Muscle of arm (tissue), 12 donors: Measurements from ENCODE around the gene NAP1L4. TPM values are rescaled to one million over a fixed set of nuclear protein-coding genes. Genes with fewer than 3 reads are reported as not detected.

Source experiments
- DNase-seq: peaks from one replicate; pipeline ENCODE4 v3.0.0-alpha.2; 2013
- polyA plus RNA-seq, 12 donors: library from polyadenylated mRNA; unstranded; fragments of 120-200 nt; gene quantifications; one replicate each; pipeline ENCODE4 v1.2.1, GENCODE V29; 2013; ENCODE audit not compliant: insufficient read length in 12 of 12

The NAP1L4 gene
- polyA plus RNA-seq, 12 donors = 102 to 170 (median 128) TPM; not detected in 1

DNA sequence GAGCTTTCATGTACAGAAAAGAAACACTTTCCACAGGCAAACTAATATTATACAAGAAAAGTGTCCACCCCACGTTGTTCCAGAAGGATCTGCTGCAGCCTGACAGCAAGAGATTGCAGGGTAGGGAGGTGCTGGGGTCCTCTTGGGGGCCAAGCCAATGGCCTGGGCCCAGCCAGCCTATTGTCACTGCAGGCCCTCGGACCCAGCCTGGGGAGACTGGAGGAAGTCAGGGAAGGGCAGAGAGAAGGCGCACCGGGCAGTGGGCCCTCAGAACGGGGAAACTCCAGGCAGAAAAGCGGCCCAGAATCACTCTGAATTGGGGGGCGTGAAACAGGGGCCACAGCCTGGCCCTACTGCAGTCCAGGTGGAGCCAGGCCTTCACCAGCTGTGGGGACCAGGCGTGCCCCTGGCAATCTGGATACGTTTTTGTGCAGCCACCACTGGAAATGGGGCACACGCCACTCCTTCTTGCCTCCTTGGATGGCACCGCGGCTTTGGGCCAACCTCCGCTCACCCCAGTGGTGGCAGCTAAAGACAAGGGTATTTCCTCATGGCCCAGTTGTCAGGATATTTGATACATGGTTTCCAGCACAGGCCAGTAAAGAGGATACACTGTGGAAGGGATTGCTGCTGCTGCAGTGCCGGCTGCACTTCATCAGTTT is 3.9 kb upstream of the NAP1L4 start:
- DNase-seq = no peak

DNA sequence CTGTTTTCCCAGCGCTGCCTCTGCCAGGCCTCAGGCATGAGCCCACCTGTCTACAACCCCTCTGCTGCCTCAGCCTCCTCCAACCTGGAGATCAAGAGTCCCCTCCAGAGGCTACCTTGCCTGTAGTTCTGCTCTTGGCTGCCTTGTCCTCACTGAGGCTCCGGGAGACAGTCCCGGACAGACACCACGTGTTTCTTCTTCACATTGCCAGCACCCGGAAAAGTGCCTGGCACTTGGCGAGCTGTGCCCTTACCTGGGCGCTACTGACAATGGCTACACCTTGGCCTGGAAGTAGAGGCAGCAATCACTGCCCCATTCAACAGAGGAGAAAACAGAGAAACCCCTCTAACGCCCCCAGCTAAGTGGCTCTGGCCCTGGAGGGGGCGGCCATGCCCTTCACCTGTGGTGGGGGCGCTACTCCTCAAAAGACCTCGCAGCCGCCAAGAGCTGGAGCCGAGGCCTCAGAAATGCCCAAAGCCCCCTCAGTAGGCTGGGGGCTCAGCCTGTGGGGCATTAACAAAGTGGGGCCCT is 3.0 kb upstream of the NAP1L4 start:
- no peak for DNase-seq

GRCh38 chr11:2994336-2994730 is 2.2 kb upstream of the NAP1L4 start:
- no peak for DNase-seq

GRCh38 chr11:2992997-2993325 is 832 bp upstream of the NAP1L4 start:
- no peak for DNase-seq

DNA sequence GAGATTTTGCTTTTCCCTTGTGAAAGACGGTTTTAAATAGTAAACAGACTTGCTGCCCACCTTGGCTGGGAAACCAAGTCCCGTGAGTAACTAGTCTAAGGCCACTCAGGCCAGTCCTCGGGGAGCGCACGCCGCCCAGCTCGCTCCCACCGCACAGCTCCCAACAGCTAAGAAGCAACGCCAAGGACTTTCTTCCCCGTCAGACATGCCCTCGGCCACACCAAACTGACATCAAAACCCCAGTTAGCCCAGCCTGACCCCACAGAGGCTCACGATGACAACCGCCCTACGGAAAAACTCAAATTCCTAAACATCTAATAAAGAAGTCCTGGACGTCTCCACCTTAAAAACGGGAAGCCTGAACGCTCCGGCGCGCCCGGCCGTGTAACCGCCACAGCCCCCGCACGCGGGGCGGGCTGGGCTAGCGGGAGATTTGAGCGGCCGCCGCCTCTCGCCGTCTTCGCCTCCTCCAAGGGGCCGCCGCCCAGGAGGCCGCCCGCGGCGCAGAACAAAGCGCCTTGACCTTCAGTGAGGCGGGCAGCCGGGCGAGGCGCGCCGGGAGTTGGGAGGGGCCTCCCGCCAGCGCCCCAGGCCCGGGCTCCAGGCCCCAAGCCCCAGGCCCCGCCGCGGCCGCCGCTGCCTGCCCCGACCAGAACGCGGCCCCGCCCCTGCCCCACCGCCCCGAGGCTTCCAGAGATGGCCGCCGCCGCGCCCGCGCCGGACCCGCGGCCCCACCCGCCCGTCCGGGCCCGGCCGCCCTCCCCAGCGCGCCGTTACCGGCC is 486 bp downstream of the NAP1L4 start:
- peak; percentile 38 for DNase-seq

DNA sequence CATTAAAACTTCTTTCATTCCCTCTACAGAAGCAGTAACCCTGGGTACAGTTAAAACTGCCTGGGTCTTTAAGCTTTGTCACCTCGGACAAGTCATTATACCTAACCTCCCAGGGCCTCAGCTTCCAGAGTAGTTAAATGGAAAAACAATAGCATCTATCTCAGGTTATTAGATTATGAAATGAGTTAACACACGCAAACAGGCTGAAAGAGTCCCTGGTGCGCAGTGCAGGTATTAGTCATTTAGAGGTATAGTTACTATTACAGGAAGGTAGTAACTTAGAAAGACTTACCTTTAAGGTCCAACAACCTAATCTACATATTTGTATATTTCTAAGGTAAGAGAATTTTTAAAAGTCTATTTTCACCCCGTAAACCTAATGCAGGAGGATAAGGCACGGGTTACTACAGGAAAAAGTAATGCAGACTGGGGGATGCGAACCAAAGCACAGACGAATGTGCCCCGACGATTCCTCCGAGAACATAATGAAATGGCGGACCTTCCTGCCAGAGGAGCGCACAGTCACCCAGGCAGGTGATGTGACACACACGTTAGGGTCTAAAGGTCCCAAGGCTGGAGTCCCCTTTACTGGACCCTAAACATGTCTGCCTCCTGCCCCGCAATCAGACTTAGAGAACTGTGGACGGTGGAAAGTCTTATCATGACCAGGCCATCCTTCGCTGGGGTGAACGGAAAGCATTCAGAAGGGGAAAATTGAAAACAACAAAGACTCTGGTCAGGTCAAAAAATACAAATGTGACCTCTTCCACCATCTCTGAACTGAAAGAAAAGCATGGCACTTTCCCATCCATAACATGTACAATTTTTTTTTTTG is 1.3 kb downstream of the NAP1L4 start:
- no peak for DNase-seq

- DNase-seq = no peak
Observed at GRCh38 chr11:2989551-2989950, 2.6 kb downstream of the NAP1L4 start.

- no peak for DNase-seq
Observed at GRCh38 chr11:2989006-2989405, 3.1 kb downstream of the NAP1L4 start.

GRCh38 chr11:2987881-2988861 is 4.0 kb downstream of the NAP1L4 start:
- DNase-seq = no peak

DNA sequence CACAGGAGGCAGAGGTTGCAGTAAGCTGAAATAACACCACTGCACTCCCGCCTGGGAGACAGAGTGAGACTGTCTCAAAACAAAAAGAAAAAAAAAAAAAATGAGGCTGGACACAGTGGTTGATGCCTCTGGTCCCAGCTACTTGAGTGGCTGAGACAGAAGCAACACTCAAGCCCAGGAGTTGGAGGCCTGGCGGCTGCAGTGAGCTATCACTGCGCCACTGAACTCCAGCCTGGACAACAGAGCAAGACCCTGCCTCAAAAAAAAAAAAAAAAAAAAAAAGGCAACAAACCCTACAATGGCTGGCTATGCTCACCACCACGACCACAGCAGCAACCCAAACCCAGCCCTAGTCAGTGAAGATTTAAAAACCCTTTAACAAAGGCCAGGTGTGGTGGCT is 8.2 kb downstream of the NAP1L4 start:
- DNase-seq = no peak

- no peak for DNase-seq
Observed at GRCh38 chr11:2982214-2982613, 9.9 kb downstream of the NAP1L4 start.

GRCh38 chr11:2981130-2981529 is 11.0 kb downstream of the NAP1L4 start:
- no peak for DNase-seq

GRCh38 chr11:2980168-2980840 is 11.8 kb downstream of the NAP1L4 start:
- DNase-seq = no peak

- DNase-seq = no peak
Observed at GRCh38 chr11:2977113-2977512, 15.0 kb downstream of the NAP1L4 start.

DNA sequence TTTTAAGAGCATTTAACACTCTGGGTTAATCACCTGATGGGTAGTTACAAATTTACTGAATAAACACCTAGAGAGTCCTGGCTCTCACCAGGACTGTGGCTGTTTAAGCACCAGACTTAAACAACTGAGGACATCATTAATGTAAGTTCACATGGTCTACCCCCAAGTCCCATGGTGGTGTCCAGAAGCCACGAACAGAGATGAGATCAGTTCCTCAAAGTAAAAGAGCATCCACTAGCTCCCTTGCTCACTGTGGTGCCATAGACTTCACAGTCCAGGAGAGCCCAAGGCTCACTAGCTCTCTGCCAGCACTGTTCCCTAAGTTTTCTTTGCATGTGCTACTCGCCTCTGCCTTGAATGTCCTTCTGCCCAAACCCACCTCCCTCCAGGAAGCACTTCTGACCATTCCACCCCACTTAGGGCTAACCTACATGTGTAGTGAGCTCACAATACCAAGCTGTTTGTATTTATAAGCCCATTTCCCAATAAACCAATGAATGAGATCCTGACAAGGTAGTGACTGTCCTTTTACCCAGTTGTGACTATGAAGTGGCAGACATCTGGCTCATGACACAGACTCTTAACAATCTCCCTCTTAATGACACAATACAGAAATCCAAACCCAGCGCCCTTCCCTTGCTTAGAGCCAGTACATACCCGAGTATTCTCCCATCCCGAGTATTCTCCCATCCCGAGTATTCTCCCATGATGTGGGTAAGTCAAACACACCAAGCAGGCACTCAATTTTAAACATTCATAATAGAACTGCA is 15.7 kb downstream of the NAP1L4 start:
- DNase-seq = no peak

- DNase-seq = no peak
Observed at GRCh38 chr11:2975594-2975993, 16.5 kb downstream of the NAP1L4 start.

- no peak for DNase-seq
Observed at GRCh38 chr11:2974272-2974671, 17.9 kb downstream of the NAP1L4 start.

GRCh38 chr11:2968341-2968900 is 23.7 kb downstream of the NAP1L4 start:
- DNase-seq = peak; percentile 39

DNA sequence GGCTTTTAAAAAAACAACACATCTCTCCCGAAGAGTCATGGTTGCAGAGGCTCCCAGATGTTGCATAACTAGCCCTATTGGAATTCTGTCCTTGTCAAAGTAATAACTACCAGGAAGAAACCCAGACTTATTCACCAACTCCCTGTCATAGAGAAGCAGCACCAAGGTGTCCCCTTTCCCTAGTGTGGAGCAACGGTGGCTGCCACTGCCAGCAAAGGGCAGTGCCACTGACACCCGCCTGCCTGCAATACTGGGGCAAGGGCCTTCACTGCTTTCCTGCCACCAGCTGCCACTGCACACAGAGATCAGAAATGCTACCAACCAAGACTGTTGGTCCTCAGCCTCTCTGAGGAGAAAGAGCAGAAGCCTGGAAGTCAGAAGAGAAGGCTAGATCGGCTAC is 27.3 kb downstream of the NAP1L4 start:
- no peak for DNase-seq

DNA sequence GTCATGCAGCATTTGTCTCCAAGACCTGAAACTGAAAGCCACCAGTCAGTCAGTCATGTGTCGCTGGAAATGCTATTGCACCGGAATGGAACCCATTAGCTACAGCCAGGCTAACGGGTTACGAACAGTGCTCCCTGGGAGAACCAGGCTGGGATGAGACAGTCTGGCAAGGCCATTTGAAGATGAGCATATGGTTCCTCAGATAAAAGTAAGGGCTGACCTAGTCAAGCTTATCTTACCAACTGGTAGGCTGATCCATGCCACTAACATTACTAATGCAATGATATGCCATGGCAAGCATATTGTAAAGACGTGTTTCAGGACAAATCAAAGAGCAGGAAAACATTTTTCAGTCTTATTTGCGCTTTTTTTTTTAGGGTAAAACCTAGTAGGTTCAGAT is 28.4 kb downstream of the NAP1L4 start:
- no peak for DNase-seq
